ENCODE results near the gene POLK. TPM values are rescaled to one million over a fixed set of nuclear protein-coding genes. Genes with fewer than 3 reads are reported as not detected.

POLK gene
- total and polyA plus RNA-seq, 2 of the 13 experiments (the other 11 are each of a cell fraction or from before 2014, with no cell fraction given): 8.6 to 11.7 TPM

- no peak for TF ChIP-seq SOX13 (IDR thresholded peaks at IDR 0.05)
- 0 out of 4 replicates have a peak, but pooled peaks have one; percentile 34 to 40 for TF ChIP-seq SOX13 (CRISPR knock-in tag; conservative IDR thresholded peaks at IDR 0.05 in 1 of 2, IDR thresholded peaks at IDR 0.05 in 1 of 2)
- peak; percentile 14; the same call in 1 of the 2 replicates for TF ChIP-seq ZNF232 (CRISPR knock-in tag; IDR thresholded peaks at IDR 0.05; ENCODE audit: borderline replicate concordance)
- TF ChIP-seq ZNF343 (CRISPR knock-in tag; IDR thresholded peaks at IDR 0.05): 0 out of 2 replicates have a peak, but pooled peaks have one; percentile 59
- peak; percentile 56; the same call in 1 of the 2 replicates for TF ChIP-seq MXD3 (CRISPR knock-in tag; IDR thresholded peaks at IDR 0.05)
- TF ChIP-seq MXD1 (CRISPR knock-in tag; IDR thresholded peaks at IDR 0.05): peak; percentile 57; the same call in 1 of the 2 replicates
- 0 out of 2 replicates have a peak, but pooled peaks have one; percentile 21 for TF ChIP-seq KLF15 (CRISPR knock-in tag; IDR thresholded peaks at IDR 0.05; ENCODE audit: borderline replicate concordance)
- TF ChIP-seq MTF1 (CRISPR knock-in tag; IDR thresholded peaks at IDR 0.05): peak; percentile 37; the same call in 1 of the 2 replicates
- TF ChIP-seq PHF8 (CRISPR knock-in tag; IDR thresholded peaks at IDR 0.05): 0 out of 2 replicates have a peak, but pooled peaks have one; percentile 3
- TF ChIP-seq PTBP1 (IDR thresholded peaks at IDR 0.05; ENCODE audit: low read depth, low read length, poor library complexity, severe bottlenecking): no peak
- TF ChIP-seq RAD21 (CRISPR knock-in tag; IDR thresholded peaks at IDR 0.05): 0 out of 2 replicates have a peak, but pooled peaks have one; percentile 36
- peak; percentile 51 for TF ChIP-seq YEATS4 (CRISPR knock-in tag; IDR thresholded peaks at IDR 0.05; ENCODE audit: borderline replicate concordance)
- peak; percentile 75 for TF ChIP-seq MYPOP (CRISPR knock-in tag; IDR thresholded peaks at IDR 0.05)
- TF ChIP-seq CC2D1A (CRISPR knock-in tag; IDR thresholded peaks at IDR 0.05): 0 out of 2 replicates have a peak, but pooled peaks have one; percentile 38
- TF ChIP-seq ZHX2 (IDR thresholded peaks at IDR 0.05; ENCODE audit: low read depth): no peak
- TF ChIP-seq ZHX2 (CRISPR knock-in tag; IDR thresholded peaks at IDR 0.05; ENCODE audit: borderline replicate concordance): 0 out of 2 replicates have a peak, but pooled peaks have one; percentile 45
- TF ChIP-seq HOMEZ (CRISPR knock-in tag; IDR thresholded peaks at IDR 0.05; ENCODE audit: low read depth): no peak
Measured at GRCh38 chr5:75510836-75511434, 756 bp upstream of the POLK start (continued).
